GM06990 (cell line): ENCODE measurements around the gene CFAP69.
"Not testable (repeated sequence)": the region's sequence is repeated elsewhere in the genome, so short reads cannot be mapped to it uniquely, and the experiment has no call there.

Experiments used
- DNase-seq: peaks from one replicate; pipeline ENCODE4 v3.0.0-alpha.2; 2011; ENCODE audit not compliant: insufficient read length; ENCODE audit errors: extremely low read depth
- H3K27me3 ChIP-seq: replicated peaks from 2 replicates; pipeline ENCODE4 v1.6.0; 2011; ENCODE audit warnings: low read length; ENCODE audit not compliant: control insufficient read depth, insufficient read depth
- H3K36me3 ChIP-seq: 2 replicates; pipeline ENCODE4 v1.5.1; 2011; ENCODE audit warnings: low read length; ENCODE audit not compliant: control insufficient read depth, insufficient read depth
- H3K4me3 ChIP-seq: replicated peaks from 2 replicates; pipeline ENCODE4 v1.5.1; 2011; ENCODE audit warnings: low read depth, mild to moderate bottlenecking, control low read depth, low read length
- CTCF ChIP-seq: IDR thresholded peaks from 2 replicates; pipeline ENCODE4 v1.5.1; 2011; ENCODE audit warnings: low read length, control low read depth, mild to moderate bottlenecking, inconsistent platforms; ENCODE audit not compliant: insufficient read depth, poor library complexity, severe bottlenecking

CFAP69 gene

GRCh38 chr7:90250601-90251303 is 5.8 kb downstream of the CFAP69 start:
- H3K27me3 ChIP-seq, result no peaks in the 10 kb centered on the region
- H3K36me3 ChIP-seq, result no peaks in the 10 kb centered on the region
- no peak for TF ChIP-seq CTCF
- H3K4me3 ChIP-seq, result no peak overlapping the region
- DNase-seq, result no peak

- H3K4me3 ChIP-seq, result no peak overlapping the region
- no peak for TF ChIP-seq CTCF
- no peak for DNase-seq
- no peaks in the 10 kb centered on the region for H3K27me3 ChIP-seq
- H3K36me3 ChIP-seq, result no peaks in the 10 kb centered on the region
Measured at GRCh38 chr7:90251304-90251635, 6.3 kb downstream of the CFAP69 start.

- not testable (repeated sequence) for H3K4me3 ChIP-seq, DNase-seq, H3K27me3 ChIP-seq, H3K36me3 ChIP-seq
Measured at GRCh38 chr7:90256011-90256410, 11.0 kb downstream of the CFAP69 start.

GRCh38 chr7:90256778-90257177 is 11.8 kb downstream of the CFAP69 start:
- TF ChIP-seq CTCF, result no peak
- Histone ChIP-seq H3K36me3 (no peaks in the 10 kb centered on the region), H3K27me3 (no peaks in the 10 kb centered on the region), H3K4me3 (no peak overlapping the region)
- DNase-seq, result no peak

- Histone ChIP-seq H3K27me3 (no peaks in the 10 kb centered on the region), H3K36me3 (no peaks in the 10 kb centered on the region), H3K4me3 (no peak overlapping the region)
- no peak for TF ChIP-seq CTCF
- no peak for DNase-seq
Measured at GRCh38 chr7:90261441-90261840, 16.5 kb downstream of the CFAP69 start.

GRCh38 chr7:90262438-90262837 is 17.5 kb downstream of the CFAP69 start:
- no peak for DNase-seq
- TF ChIP-seq CTCF, result peak; percentile 25
- H3K4me3 ChIP-seq, result no peak overlapping the region
- H3K36me3 ChIP-seq, result no peaks in the 10 kb centered on the region
- no peaks in the 10 kb centered on the region for H3K27me3 ChIP-seq
